ENCODE data around the gene ESAM.

The ESAM gene

GRCh38 chr11:124751741-124752470, 10.2 kb downstream of the ESAM start, which contains the start of gene VSIG2:
VSIG2 (minus strand) TSS chr11:124752255; CDS start chr11:124752137, 118 bp downstream.
- TF ChIP-seq ZFX (IDR thresholded peaks at IDR 0.05; ENCODE audit: borderline replicate concordance), result no peak
- TF ChIP-seq CTCF (IDR thresholded peaks at IDR 0.05), result no peak
- no peak within 1 kb of the TSS for H3K27ac ChIP-seq

DNA sequence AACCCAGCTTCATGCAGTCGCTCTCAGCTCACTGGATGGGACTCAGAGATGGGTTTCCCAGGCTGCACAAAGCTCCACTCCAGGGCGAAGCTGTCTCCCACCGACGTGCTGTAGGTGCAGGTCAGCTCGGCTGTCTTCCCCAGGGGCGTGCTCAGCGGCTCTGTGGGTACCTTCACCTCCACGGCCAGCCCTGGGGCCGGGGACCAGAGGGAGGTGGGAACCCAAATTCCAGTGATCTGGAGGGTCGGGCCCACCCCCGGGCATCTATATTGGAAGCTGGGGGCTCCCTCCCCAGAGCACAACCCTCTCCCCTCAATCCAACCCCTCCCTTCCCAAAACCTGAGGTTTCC, 10.7 kb downstream of the ESAM start:
- TF ChIP-seq ZFX (IDR thresholded peaks at IDR 0.05; ENCODE audit: borderline replicate concordance) (no peak), CTCF (IDR thresholded peaks at IDR 0.05) (no peak)
- no peak overlapping the region for H3K27ac ChIP-seq

GRCh38 chr11:124749912-124750311, 12.2 kb downstream of the ESAM start:
- TF ChIP-seq ZFX (IDR thresholded peaks at IDR 0.05; ENCODE audit: borderline replicate concordance), result no peak
- no peak for TF ChIP-seq CTCF (IDR thresholded peaks at IDR 0.05)
- no peak overlapping the region for H3K27ac ChIP-seq

DNA sequence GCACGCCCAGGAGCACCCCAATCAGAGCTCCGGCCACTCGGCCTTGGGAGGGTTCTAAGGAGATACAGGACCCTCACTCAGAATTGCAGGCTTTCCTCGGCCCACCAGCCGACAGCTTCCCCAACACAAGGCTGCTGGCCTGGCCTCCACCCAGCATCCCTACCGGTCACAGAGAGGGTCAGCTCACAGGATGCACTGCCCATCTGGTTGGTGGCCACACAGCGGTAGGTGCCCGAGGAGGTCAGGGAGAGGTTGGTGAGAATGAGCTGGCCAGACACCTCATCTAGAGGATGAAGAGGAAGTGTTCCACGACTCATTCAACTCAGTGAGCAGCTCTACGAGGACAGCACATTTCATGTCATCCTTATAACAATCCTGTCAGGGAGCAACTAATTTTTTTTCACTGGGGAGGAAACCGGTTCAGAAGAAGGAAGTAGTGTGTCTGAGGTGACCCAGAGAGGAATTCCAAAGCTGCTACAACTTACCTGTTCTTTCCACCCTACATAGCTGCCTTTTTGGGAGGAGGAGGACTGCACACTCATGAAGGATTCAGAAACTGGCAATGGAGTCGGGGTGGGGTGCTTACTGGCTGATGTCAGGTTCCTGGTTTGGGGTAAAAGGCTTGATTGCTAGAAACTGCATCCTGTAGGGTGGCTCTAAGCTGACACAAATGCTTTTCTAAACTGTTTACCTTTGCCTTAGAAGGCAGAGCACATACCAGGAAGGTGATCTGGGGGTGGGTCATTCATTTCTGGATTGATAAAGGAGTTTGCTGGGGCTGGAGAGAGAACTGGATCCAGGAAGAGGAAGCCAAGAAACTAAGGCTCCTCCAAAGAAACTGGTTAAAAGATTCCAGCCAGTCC, 13.4 kb downstream of the ESAM start:
- H3K27ac ChIP-seq, result no peak overlapping the region
- TF ChIP-seq CTCF (IDR thresholded peaks at IDR 0.05), result no peak
- TF ChIP-seq ZFX (IDR thresholded peaks at IDR 0.05; ENCODE audit: borderline replicate concordance), result no peak

DNA sequence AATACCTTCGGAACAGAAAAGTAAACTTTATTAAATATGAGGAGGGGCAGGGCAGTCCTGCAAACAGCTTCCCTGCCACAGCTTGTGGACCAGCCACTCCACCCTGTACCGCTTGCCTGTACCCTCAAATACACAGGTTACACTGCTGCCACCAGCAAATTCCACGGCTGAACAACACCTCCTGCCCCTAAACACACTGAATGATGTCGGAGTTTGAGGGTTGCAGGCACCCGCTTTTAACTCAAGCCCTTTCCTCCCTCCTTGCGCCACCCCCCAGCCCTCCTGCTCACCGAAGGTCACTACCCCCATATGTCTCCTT, 14.0 kb downstream of the ESAM start:
- TF ChIP-seq CTCF (IDR thresholded peaks at IDR 0.05) (no peak), ZFX (IDR thresholded peaks at IDR 0.05; ENCODE audit: borderline replicate concordance) (no peak)
- no peak overlapping the region for H3K27ac ChIP-seq

- H3K27ac ChIP-seq, result peak overlapping the region; percentile 73
- TF ChIP-seq ZFX (IDR thresholded peaks at IDR 0.05; ENCODE audit: borderline replicate concordance) (no peak), CTCF (IDR thresholded peaks at IDR 0.05) (no peak)
These were observed 14.5 kb downstream of the ESAM start for GRCh38 chr11:124747406-124748099.

All from 22Rv1 (cell line).